Testis (tissue), 3 donors: ENCODE data around the gene ADI1. TPM values are rescaled to one million over a fixed set of nuclear protein-coding genes. Genes with fewer than 3 reads are reported as not detected.

Experiments used
- DNase-seq: peaks from one replicate; pipeline ENCODE4 v3.0.0-alpha.2; 2019
- H3K27ac ChIP-seq, 2 donors: fragments of 200-600 bp; sonication (generic); one replicate each; pipeline ENCODE4 v1.5.1; 2019
- H3K27me3 ChIP-seq: fragments of 200-600 bp; sonication (generic); one replicate; pipeline ENCODE4 v1.5.1; 2019
- H3K36me3 ChIP-seq: fragments of 200-600 bp; sonication (generic); one replicate; pipeline ENCODE4 v1.5.1; 2017; ENCODE audit warnings: low read depth; ENCODE audit errors: missing control alignments
- H3K4me1 ChIP-seq: fragments of 200-600 bp; sonication (generic); one replicate; pipeline ENCODE4 v1.5.1; 2019
- H3K4me3 ChIP-seq, 2 donors: fragments of 200-600 bp; sonication (generic); one replicate each; pipeline ENCODE4 v1.5.1; 2017 to 2019
- H3K9me3 ChIP-seq: fragments of 200-600 bp; sonication (generic); one replicate; pipeline ENCODE4 v1.5.1; 2017
- CTCF ChIP-seq, 3 experiments: fragments of 450-650 bp in 2 of 3; fragments of 200-600 bp in 1 of 3; sonication (generic) in 1 of 3; IDR thresholded peaks; one replicate each; pipeline ENCODE4 v1.5.1; 2016 to 2019; ENCODE audit warnings: antibody characterized with exemption in 3 of 3, mild to moderate bottlenecking in 2 of 3, moderate library complexity in 1 of 3
- POLR2A ChIP-seq: fragments of 450-650 bp; IDR thresholded peaks from one replicate; pipeline ENCODE4 v1.6.1; 2017; ENCODE audit warnings: antibody characterized with exemption, mild to moderate bottlenecking, moderate library complexity
- WGBS, 2 donors: methylation state at CpG; one replicate each; pipeline ENCODE4 v1.1.5; 2018; 5-methylcytosine and 5-hydroxymethylcytosine counted together
- intact Hi-C: fragments of 100-400 bp; cut with DNase I; formaldehyde crosslinking; loops from one replicate; pipeline ENCODE4 v1.15.1; 2023; ENCODE audit warnings: low total_unique reads
- polyA plus RNA-seq: library from polyadenylated mRNA; stranded (reverse); fragments of 350-450 nt; fragmentation: Illumina TruSeq; extraction: RNeasy Lipid Tissue Mini Kit (QIAGEN cat#74804); gene quantifications from one replicate; pipeline ENCODE4 v1.2.3, GENCODE V29; 2014; ENCODE audit warnings: low read depth, low replicate concordance; ENCODE audit not compliant: insufficient read depth
- total RNA-seq, 2 donors: library from RNA; depleted of rRNA; stranded (reverse); fragments of >200 nt; gene quantifications; one replicate each; pipeline ENCODE4 v1.2.3, GENCODE V29; 2016

ADI1 gene
- total and polyA plus RNA-seq, 3 donors from 2014 or later = 41.1 to 52.5 (median 41.6) TPM

- no peak overlapping the region for H3K27ac ChIP-seq
- no peaks in the 10 kb centered on the region for H3K36me3 ChIP-seq
- intact Hi-C loops = no loop called here
- no peaks in the 10 kb centered on the region for H3K27me3 ChIP-seq
- H3K4me3 ChIP-seq = no peak overlapping the region
- TF ChIP-seq CTCF (IDR thresholded peaks at IDR 0.05) (no peak), POLR2A (no peak)
- WGBS, 2 donors = 82 to 90% methylated on average over 13 of the region's 13 CpGs
- no peaks in the 10 kb centered on the region for H3K9me3 ChIP-seq
- no peak for DNase-seq
- peaks cover 31% of the 10 kb centered on the region for H3K4me1 ChIP-seq
These were observed 53.4 kb downstream of the ADI1 start for GRCh38 chr2:3465844-3466481.

GRCh38 chr2:3465328-3465727, 54.0 kb downstream of the ADI1 start:
- H3K4me3 ChIP-seq = no peak overlapping the region
- H3K36me3 ChIP-seq = no peaks in the 10 kb centered on the region
- intact Hi-C loops = no loop called here
- H3K27ac ChIP-seq = no peak overlapping the region
- 92 to 93% methylated on average over 27 to 28 of the region's 28 CpGs for WGBS, 2 donors
- TF ChIP-seq POLR2A = no peak
- no peak for TF ChIP-seq CTCF (IDR thresholded peaks at IDR 0.05)
- H3K9me3 ChIP-seq = no peaks in the 10 kb centered on the region
- no peaks in the 10 kb centered on the region for H3K27me3 ChIP-seq
- H3K4me1 ChIP-seq = peaks cover 31% of the 10 kb centered on the region
- DNase-seq = no peak

DNA sequence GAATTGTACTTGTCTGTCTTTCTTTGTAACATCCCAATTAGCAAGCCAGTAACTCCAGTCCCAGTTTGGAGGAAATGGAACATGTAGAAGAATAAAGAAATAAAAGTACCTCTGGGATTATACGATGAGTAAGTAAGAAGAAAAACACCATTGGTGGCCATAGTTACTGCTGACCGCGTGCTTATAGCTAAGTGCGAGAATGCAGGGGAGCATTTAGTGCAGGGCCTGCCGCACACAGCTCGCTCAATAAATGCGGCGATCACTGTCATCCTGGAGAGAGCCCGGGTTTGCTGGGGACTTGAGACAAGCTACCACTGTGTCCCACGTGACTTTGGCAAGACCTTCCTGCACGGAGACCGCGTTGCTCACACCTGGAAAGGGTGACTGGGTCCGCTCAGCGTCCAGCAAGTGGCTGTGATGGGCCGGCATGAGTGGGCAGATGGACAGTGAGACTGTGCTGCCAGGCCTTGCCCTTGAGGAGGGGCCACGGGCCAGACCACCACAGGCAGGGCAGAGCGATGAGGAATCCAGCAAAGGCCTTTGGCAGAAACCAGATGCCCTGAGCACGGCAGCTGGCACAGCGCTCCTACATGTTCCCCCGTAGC, 54.8 kb downstream of the ADI1 start:
- TF ChIP-seq POLR2A (no peak), CTCF (IDR thresholded peaks at IDR 0.05) (no peak)
- Histone ChIP-seq H3K9me3 (no peaks in the 10 kb centered on the region), H3K27me3 (no peaks in the 10 kb centered on the region), H3K4me3 (no peak overlapping the region), H3K27ac (no peak overlapping the region), H3K4me1 (peaks cover 31% of the 10 kb centered on the region), H3K36me3 (no peaks in the 10 kb centered on the region)
- intact Hi-C loops = no loop called here
- 94 to 96% methylated on average over 20 to 21 of the region's 21 CpGs for WGBS, 2 donors
- no peak for DNase-seq

GRCh38 chr2:3463944-3464343, 55.4 kb downstream of the ADI1 start:
- Histone ChIP-seq H3K4me3 (no peak overlapping the region), H3K4me1 (peaks cover 33% of the 10 kb centered on the region), H3K27ac (no peak overlapping the region), H3K9me3 (no peaks in the 10 kb centered on the region), H3K36me3 (no peaks in the 10 kb centered on the region), H3K27me3 (no peaks in the 10 kb centered on the region)
- TF ChIP-seq POLR2A = no peak
- no peak for TF ChIP-seq CTCF (IDR thresholded peaks at IDR 0.05)
- intact Hi-C loops = no loop called here
- DNase-seq = no peak
- 92 to 97% methylated on average over 13 of the region's 13 CpGs for WGBS, 2 donors
